ENCODE measurements around the gene RIC3. TPM values are rescaled to one million over a fixed set of nuclear protein-coding genes. Genes with fewer than 3 reads are reported as not detected.

The RIC3 gene
- total and polyA plus RNA-seq, 2 of the 8 experiments (the other 6 are each of a cell fraction or from before 2014, with no cell fraction given) = 6.4 to 15.5 TPM

- Histone ChIP-seq H3K4me1 (replicated peaks in 1 of 4; ENCODE audit: control insufficient read depth in 3 of 4, insufficient read depth in 4 of 4, low read length in 3 of 4) (peaks cover 0 to 6% (median 0%) of the 10 kb centered on the region in 4 experiments; a peak in 1 of 7 replicates), H2BK12ac (ENCODE audit: low read depth, low read length) (no peak overlapping the region), H3K23ac (ENCODE audit: insufficient read length) (no peak overlapping the region), H3K36me3 (ENCODE audit: control insufficient read depth in 2 of 4, insufficient read depth in 4 of 4, low read length in 3 of 4) (peaks cover 0 to 16% (median 6%) of the 10 kb centered on the region in 4 experiments; a peak in 4 of 8 replicates), H3K14ac (ENCODE audit: insufficient read length) (no peak overlapping the region), H3K56ac (replicated peaks; ENCODE audit: insufficient read length, low read depth, low read length) (no peak overlapping the region), H3K4ac (replicated peaks; ENCODE audit: insufficient read length, low read depth, low read length) (no peak overlapping the region), H3K79me2 (ENCODE audit: control insufficient read depth in 1 of 2, insufficient read depth in 2 of 2, low read length in 2 of 2) (peaks cover 0 to 5% of the 10 kb centered on the region in 2 experiments; a peak in 1 of 4 replicates), H3K18ac (ENCODE audit: extremely low read depth, low read length) (no peak overlapping the region), H3K9ac (replicated peaks in 1 of 4; ENCODE audit: extremely low read depth in 1 of 4, low read depth in 3 of 4, low read length in 3 of 4) (no peak overlapping the region), H3K4me3 (ENCODE audit: extremely low read depth in 1 of 4, insufficient read depth in 2 of 4, low read depth in 3 of 4, low read length in 4 of 4) (no peak overlapping the region), H4K91ac (replicated peaks; ENCODE audit: insufficient read length, low read length) (no peak overlapping the region), H2BK5ac (ENCODE audit: low read depth, low read length) (no peak overlapping the region), H4K5ac (ENCODE audit: insufficient read length, low read depth, low read length) (no peak overlapping the region), H4K8ac (ENCODE audit: extremely low read depth, insufficient read depth, low read length) (no peak overlapping the region), H2BK15ac (ENCODE audit: low read length) (no peak overlapping the region), H4K20me1 (replicated peaks in 1 of 2; ENCODE audit: control insufficient read depth in 1 of 2, insufficient read depth in 2 of 2, low read length in 2 of 2) (no peaks in the 10 kb centered on the region), H3K27me3 (replicated peaks in 1 of 4; ENCODE audit: control insufficient read depth in 3 of 4, extremely low read depth in 1 of 4, insufficient read depth in 3 of 4, low read length in 3 of 4) (no peaks in the 10 kb centered on the region), H3K79me1 (ENCODE audit: low read depth, low read length) (no peaks in the 10 kb centered on the region), H2BK120ac (replicated peaks; ENCODE audit: low read depth, low read length) (no peak overlapping the region), H3K23me2 (ENCODE audit: low read depth, low read length) (no peaks in the 10 kb centered on the region), H2AFZ (ENCODE audit: low read length) (no peak overlapping the region), H3K4me2 (ENCODE audit: insufficient read depth in 1 of 2, low read depth in 2 of 2, low read length in 2 of 2) (no peak overlapping the region), H2AK5ac (ENCODE audit: low read depth, low read length) (no peak overlapping the region), H2BK20ac (ENCODE audit: low read length) (no peak overlapping the region), H3K27ac (ENCODE audit: low read depth, low read length) (no peak overlapping the region), H3K9me3 (ENCODE audit: insufficient read depth in 2 of 2, low read depth in 1 of 2, low read length in 1 of 2) (no peaks in the 10 kb centered on the region)
- no peak for DNase-seq (ENCODE audit: low read depth in 1 of 2, low spot score in 2 of 2)
- no peak for FAIRE-seq
- TF ChIP-seq JUN (IDR thresholded peaks at IDR 0.05; ENCODE audit: low read depth, low read length) = no peak
- 90% methylated on average over 2 of the region's 2 CpGs; no CpG with 5 or more reads in 1 of the 2 experiments for WGBS, 2 experiments (ENCODE audit: extremely low coverage in 1 of 2, insufficient coverage in 1 of 2, insufficient read length in 1 of 2, insufficient replicate concordance in 2 of 2, low coverage in 1 of 2, low lambda C conversion rate in 2 of 2, missing lambda C conversion rate in 1 of 2)
- ChIA-PET POLR2A (ENCODE audit: partially characterized antibody) (no interaction called here), CTCF (ENCODE audit: partially characterized antibody) (interaction anchor here (0.6 kb wide), 2 partner anchors 72 to 781 kb away, joined by 3 read pairs; no protein-coding TSS in a partner anchor)
Observed at GRCh38 chr11:8138526-8138925, 30.3 kb downstream of the RIC3 start.
